K562 (cell line): ENCODE data around the gene TSTD1. TPM values are rescaled to one million over a fixed set of nuclear protein-coding genes. Genes with fewer than 3 reads are reported as not detected.

Experiments
- ATF1 ChIP-seq, 2 experiments: fragments of 450-650 bp in 1 of 2; IDR thresholded peaks; 2 replicates each; pipeline ENCODE4 v1.6.1; 2016; ENCODE audit warnings: missing compliant biosample characterization in 1 of 2, missing genetic modification characterization in 1 of 2
- CEBPB ChIP-seq: fragments of 450-650 bp; IDR thresholded peaks from 2 replicates; pipeline ENCODE4 v1.6.1; 2016; ENCODE audit warnings: missing genetic modification characterization, missing compliant biosample characterization
- CEBPG ChIP-seq, 3 experiments: fragments of 200-800 bp in 1 of 3; sonication (Bioruptor generic) in 1 of 3; sonication (generic) in 1 of 3; formaldehyde crosslinking in 1 of 3; IDR thresholded peaks in 2 of 3; conservative IDR thresholded peaks in 1 of 3; 2 replicates each; pipeline versions ENCODE4 v1.6.1 to v1.8.0; 2016 to 2022; ENCODE audit warnings: missing compliant biosample characterization in 2 of 3, missing genetic modification characterization in 2 of 3, mild to moderate bottlenecking in 1 of 3, missing genetic modification reagents in 1 of 3
- DIDO1 ChIP-seq: fragments of 450-650 bp; IDR thresholded peaks from 2 replicates; pipeline ENCODE4 v1.6.1; 2016; ENCODE audit warnings: low read depth, missing biosample characterization, missing genetic modification characterization
- ESRRB ChIP-seq: fragments of 250-450 bp; sonication (Bioruptor Pico); IDR thresholded peaks from 2 replicates; pipeline ENCODE4 v1.5.0; 2020; ENCODE audit warnings: mild to moderate bottlenecking, moderate library complexity, borderline replicate concordance
- HES1 ChIP-seq: fragments of 450-650 bp; IDR thresholded peaks from 2 replicates; pipeline ENCODE4 v1.6.1; 2016; ENCODE audit warnings: low read depth, mild to moderate bottlenecking, moderate library complexity
- MCM3 ChIP-seq: fragments of 450-650 bp; IDR thresholded peaks from 2 replicates; pipeline ENCODE4 v1.6.1; 2016
- NCOA4 ChIP-seq: fragments of 450-650 bp; IDR thresholded peaks from 2 replicates; pipeline ENCODE4 v1.6.1; 2018; ENCODE audit warnings: mild to moderate bottlenecking; ENCODE audit not compliant: partially characterized antibody
- RBM39 ChIP-seq: fragments of 200-400 bp; formaldehyde crosslinking; optimal IDR thresholded peaks from 2 replicates; pipeline ENCODE3; 2018; ENCODE audit warnings: low read depth, low read length
- SAFB2 ChIP-seq: fragments of 200-400 bp; formaldehyde crosslinking; IDR thresholded peaks from 2 replicates; pipeline ENCODE4 v1.6.1; 2018; ENCODE audit warnings: borderline replicate concordance, low read length, low read depth, moderate library complexity; ENCODE audit not compliant: severe bottlenecking
- SIN3A ChIP-seq, 2 experiments: fragments of 150-350 bp in 1 of 2; IDR thresholded peaks; 2 replicates each; pipeline ENCODE4 v1.6.1; 2011 to 2016; ENCODE audit warnings: borderline replicate concordance in 2 of 2, low read depth in 2 of 2, low read length in 2 of 2, mild to moderate bottlenecking in 2 of 2, moderate library complexity in 2 of 2; ENCODE audit not compliant: control insufficient read depth in 1 of 2
- SMAD1 ChIP-seq: fragments of 150-350 bp; IDR thresholded peaks from 2 replicates; pipeline ENCODE4 v1.6.1; 2014; ENCODE audit warnings: low read length, low read depth; ENCODE audit not compliant: partially characterized antibody
- SNIP1 ChIP-seq: fragments of 450-650 bp; IDR thresholded peaks from 2 replicates; pipeline ENCODE4 v1.7.1; 2017; ENCODE audit warnings: low read depth, mild to moderate bottlenecking
- SRSF9 ChIP-seq: fragments of 200-400 bp; formaldehyde crosslinking; IDR thresholded peaks from 2 replicates; pipeline ENCODE4 v1.6.1; 2017; ENCODE audit warnings: low read depth, low read length, borderline replicate concordance
- STAT5B ChIP-seq: fragments of 250-450 bp; sonication (Bioruptor Pico); IDR thresholded peaks from 2 replicates; pipeline ENCODE4 v1.8.0; 2021; ENCODE audit warnings: mild to moderate bottlenecking, inconsistent platforms
- TAF15 ChIP-seq: fragments of 200-400 bp; formaldehyde crosslinking; IDR thresholded peaks from 2 replicates; pipeline ENCODE4 v1.6.1; 2017; ENCODE audit warnings: mild to moderate bottlenecking, low read depth, low read length, moderate library complexity
- THAP7 ChIP-seq: fragments of 250-450 bp; sonication (Bioruptor Pico); IDR thresholded peaks from 2 replicates; pipeline ENCODE4 v1.5.0; 2021
- WHSC1 ChIP-seq: IDR thresholded peaks from one replicate; pipeline ENCODE4 v1.6.1; 2012; ENCODE audit warnings: low read length, control low read depth, inconsistent platforms
- YY1 ChIP-seq, 3 experiments: IDR thresholded peaks; 2 replicates each; pipeline ENCODE4 v1.6.1; 2011; ENCODE audit warnings: low read length in 2 of 3, mild to moderate bottlenecking in 2 of 3, moderate library complexity in 2 of 3, borderline replicate concordance in 1 of 3, control low read depth in 1 of 3, low read depth in 1 of 3; ENCODE audit not compliant: insufficient read depth in 3 of 3, insufficient replicate concordance in 2 of 3, control insufficient read depth in 1 of 3, insufficient read length in 1 of 3; ENCODE audit errors: extremely low read depth in 1 of 3
- ZFP91 ChIP-seq: sonication (generic); formaldehyde crosslinking; IDR thresholded peaks from 2 replicates; pipeline ENCODE4 v1.8.0; 2022; ENCODE audit warnings: mild to moderate bottlenecking, missing genetic modification reagents
- ZNF232 ChIP-seq: sonication (generic); formaldehyde crosslinking; IDR thresholded peaks from 2 replicates; pipeline ENCODE4 v1.8.0; 2022; ENCODE audit warnings: mild to moderate bottlenecking, missing genetic modification reagents
- ZNF239 ChIP-seq: fragments of 250-450 bp; sonication (Bioruptor Pico); IDR thresholded peaks from 2 replicates; pipeline ENCODE4 v1.4.0; 2020; ENCODE audit warnings: mild to moderate bottlenecking
- ZNF75A ChIP-seq: fragments of 450-650 bp; formaldehyde crosslinking; IDR thresholded peaks from 2 replicates; pipeline ENCODE4 v1.4.0; 2020; ENCODE audit warnings: mild to moderate bottlenecking
- polyA plus RNA-seq, 8 experiments: library from polyadenylated mRNA; depleted of rRNA in 4 of 8; stranded (reverse) in 5 of 8; unstranded in 3 of 8; fragments of >200 nt; fragmentation: Nextera tagmentation in 2 of 8; fragmentation: Illumina TruSeq in 1 of 8; extraction: Ambion mirVana in 2 of 8; extraction: Trizol in 1 of 8; gene quantifications; 2 replicates each; pipeline versions ENCODE4 v1.2.1 to v1.2.3, GENCODE V29; 2011 to 2014; ENCODE audit warnings: inconsistent platforms in 1 of 8, missing spikeins in 1 of 8
- total RNA-seq, 7 experiments: library from RNA; depleted of rRNA in 6 of 7; stranded (reverse); fragments of >200 nt in 6 of 7; fragmentation: Illumina TruSeq in 2 of 7; extraction: Trizol in 2 of 7; gene quantifications; 2 replicates each; pipeline versions ENCODE4 v1.2.1 to v1.2.3, GENCODE V29; 2011 to 2021; ENCODE audit warnings: low replicate concordance in 1 of 7

The TSTD1 gene
- total and polyA plus RNA-seq, 9 of the 15 experiments (the other 6 are each of a cell fraction or from before 2014, with no cell fraction given): 0.23 to 0.53 TPM; not detected in 7

- no peak for TF ChIP-seq YY1 (IDR thresholded peaks at IDR 0.05; ENCODE audit: borderline replicate concordance in 1 of 3, control insufficient read depth in 1 of 3, extremely low read depth in 1 of 3, insufficient read depth in 3 of 3, insufficient read length in 1 of 3, insufficient replicate concordance in 2 of 3, low read depth in 1 of 3, low read length in 2 of 3)
- TF ChIP-seq ZNF239 (CRISPR knock-in tag): no peak
- no peak for TF ChIP-seq WHSC1
- no peak for TF ChIP-seq SNIP1
- no peak for TF ChIP-seq SRSF9
- TF ChIP-seq ESRRB (CRISPR knock-in tag): no peak
- TF ChIP-seq SIN3A (IDR thresholded peaks at IDR 0.05; ENCODE audit: borderline replicate concordance in 2 of 2, control insufficient read depth in 1 of 2, low read depth in 2 of 2, low read length in 2 of 2): peak; percentile 4 to 8; a peak in 1 of 4 replicates
- TF ChIP-seq ZNF232: 0 out of 2 replicates have a peak, but pooled peaks have one; percentile 17
- TF ChIP-seq ZFP91 (CRISPR knock-in tag): no peak
- TF ChIP-seq RBM39: no peak
- no peak for TF ChIP-seq TAF15
- no peak for TF ChIP-seq ATF1 (CRISPR knock-in tag; IDR thresholded peaks at IDR 0.05)
- no peak; the same call in 1 of the 2 replicates for TF ChIP-seq ATF1 (tag; IDR thresholded peaks at IDR 0.05)
- TF ChIP-seq THAP7: no peak
- no peak for TF ChIP-seq HES1
- no peak for TF ChIP-seq SAFB2
- no peak for TF ChIP-seq MCM3
- no peak for TF ChIP-seq ZNF75A (CRISPR knock-in tag)
- TF ChIP-seq CEBPG (CRISPR knock-in tag; IDR thresholded peaks at IDR 0.05): no peak
- no peak for TF ChIP-seq CEBPG (tag; conservative IDR thresholded peaks at IDR 0.05 in 1 of 2, IDR thresholded peaks at IDR 0.05 in 1 of 2)
- no peak for TF ChIP-seq NCOA4
- no peak for TF ChIP-seq DIDO1 (tag)
- TF ChIP-seq SMAD1: no peak
- no peak for TF ChIP-seq STAT5B (CRISPR knock-in tag)
- TF ChIP-seq CEBPB: no peak
Measured at GRCh38 chr1:161044908-161045735, 6.4 kb upstream of the TSTD1 start (continued).
